GM12878 (cell line): ENCODE results near the gene ADGRD1. TPM values are rescaled to one million over a fixed set of nuclear protein-coding genes. Genes with fewer than 3 reads are reported as not detected.

Experiments
- ATAC-seq: fragments of 200-7000 bp; cut with Tn5 transposase; 3 replicates; pipeline ENCODE4 v1.9.1; 2020; ENCODE audit warnings: mild to moderate bottlenecking, moderate library complexity
- BruUV-seq: library from RNA; stranded (reverse); fragments of 400-500 nt; replicated peaks from 2 replicates; lab custom pipeline; 2021; lab: Mats Ljungman, UMichigan
- CTCF ChIA-PET: fragments of 300-600 bp; sonication (Branson Sonifier 250); formaldehyde crosslinking; extraction: SDS; loops from one replicate; lab custom pipeline; 2021; ENCODE audit warnings: inconsistent platforms; lab: Yijun Ruan, JAX
- POLR2A ChIA-PET: fragments of 350-600 bp; formaldehyde crosslinking; extraction: SDS; loops from one replicate; lab custom pipeline; 2021; ENCODE audit warnings: inconsistent platforms; lab: Charles Lee
- RAD21 ChIA-PET: fragments of 300-600 bp; sonication (Branson Sonifier 250); formaldehyde crosslinking; loops from one replicate; lab custom pipeline; 2023; ENCODE audit warnings: antibody characterized with exemption; ENCODE audit not compliant: unreplicated experiment; lab: Charles Lee
- SMC1A ChIA-PET: fragments of 300-600 bp; sonication (Branson Sonifier 250); formaldehyde crosslinking; loops from one replicate; lab custom pipeline; 2023; ENCODE audit not compliant: unreplicated experiment, uncharacterized antibody; lab: Charles Lee
- DNase-seq: peaks from one replicate; pipeline ENCODE4 v3.0.0-alpha.2; 2011; ENCODE audit warnings: low read depth, low spot score
- FAIRE-seq: peaks from 3 replicates; lab custom pipeline; 2011; peaks lifted over from hg19 to GRCh38; lab: Jason Lieb, UNC
- H2AFZ ChIP-seq: 2 replicates; pipeline ENCODE4 v1.6.0; 2011; ENCODE audit warnings: low read depth, low read length, control low read depth; ENCODE audit not compliant: control insufficient read depth
- H3K27ac ChIP-seq: 2 replicates; pipeline ENCODE4 v1.5.1; 2011; ENCODE audit warnings: control low read depth; ENCODE audit not compliant: control insufficient read depth, insufficient read depth
- H3K27me3 ChIP-seq, 2 experiments: replicated peaks in 1 of 2; 2 replicates each; pipeline versions ENCODE4 v1.6.0 to v1.6.1; 2011; ENCODE audit warnings: low read length in 1 of 2; ENCODE audit not compliant: control insufficient read depth in 2 of 2, insufficient read depth in 2 of 2
- H3K36me3 ChIP-seq, 2 experiments: 2 replicates each; pipeline ENCODE4 v1.5.1; 2011; ENCODE audit warnings: low read length in 1 of 2; ENCODE audit not compliant: control insufficient read depth in 2 of 2, insufficient read depth in 2 of 2
- H3K4me1 ChIP-seq: 2 replicates; pipeline ENCODE4 v1.6.1; 2011; ENCODE audit warnings: mild to moderate bottlenecking, low read length, moderate library complexity, mixed read lengths; ENCODE audit not compliant: control insufficient read depth, insufficient read depth
- H3K4me2 ChIP-seq: 2 replicates; pipeline ENCODE4 v1.6.0; 2011; ENCODE audit warnings: control low read depth; ENCODE audit not compliant: control insufficient read depth, insufficient read depth
- H3K4me3 ChIP-seq: fragments of 200-600 bp; sonication (generic); 2 replicates; pipeline ENCODE4 v1.5.1; 2016
- H3K79me2 ChIP-seq: 2 replicates; pipeline ENCODE4 v1.6.0; 2011; ENCODE audit warnings: low read length; ENCODE audit not compliant: control insufficient read depth, insufficient read depth
- H3K9ac ChIP-seq: 2 replicates; pipeline ENCODE4 v1.8.0; 2011; ENCODE audit warnings: low read length, control low read depth, mixed read lengths; ENCODE audit not compliant: control insufficient read depth, insufficient read depth
- H3K9me3 ChIP-seq: replicated peaks from 3 replicates; pipeline ENCODE4 v1.5.1; 2011; ENCODE audit warnings: mild to moderate bottlenecking, low read length; ENCODE audit not compliant: control insufficient read depth, insufficient read depth
- H4K20me1 ChIP-seq: 2 replicates; pipeline ENCODE4 v1.6.0; 2011; ENCODE audit not compliant: control insufficient read depth, insufficient read depth
- DPF2 ChIP-seq: fragments of 450-650 bp; IDR thresholded peaks from 2 replicates; pipeline ENCODE4 v1.6.1; 2017; ENCODE audit warnings: mild to moderate bottlenecking
- EED ChIP-seq: sonication (generic); IDR thresholded peaks from 2 replicates; pipeline ENCODE4 v1.6.1; 2016; ENCODE audit warnings: antibody characterized with exemption, low read depth
- EP300 ChIP-seq, 2 experiments: fragments of 150-350 bp in 1 of 2; IDR thresholded peaks; 2 replicates each; pipeline ENCODE4 v1.6.1; 2011 to 2012; ENCODE audit warnings: low read depth in 2 of 2, low read length in 2 of 2, borderline replicate concordance in 1 of 2, improper control_type of control experiment in 1 of 2, inconsistent platforms in 1 of 2; ENCODE audit not compliant: control insufficient read depth in 1 of 2
- GABPA ChIP-seq: IDR thresholded peaks from 2 replicates; pipeline ENCODE4 v1.6.1; 2014; ENCODE audit warnings: antibody characterized with exemption, low read depth, mild to moderate bottlenecking, inconsistent platforms
- IKZF1 ChIP-seq: fragments of 450-650 bp; conservative IDR thresholded peaks from 2 replicates; pipeline ENCODE4 v1.6.1; 2017; ENCODE audit warnings: antibody characterized with exemption, mild to moderate bottlenecking
- JUND ChIP-seq: IDR thresholded peaks from 2 replicates; pipeline ENCODE4 v1.6.1; 2012; ENCODE audit warnings: low read depth, mild to moderate bottlenecking, low read length, improper control_type of control experiment, moderate library complexity
- MAX ChIP-seq: IDR thresholded peaks from 2 replicates; pipeline ENCODE4 v1.6.1; 2012; ENCODE audit warnings: low read depth, low read length, improper control_type of control experiment
- MYB ChIP-seq: fragments of 150-350 bp; IDR thresholded peaks from 2 replicates; pipeline ENCODE4 v1.6.1; 2014; ENCODE audit warnings: mild to moderate bottlenecking, low read depth, low read length, borderline replicate concordance
- NBN ChIP-seq: fragments of 450-650 bp; IDR thresholded peaks from 2 replicates; pipeline ENCODE4 v1.6.1; 2016
- RFX5 ChIP-seq: IDR thresholded peaks from 2 replicates; pipeline ENCODE4 v1.6.1; 2011; ENCODE audit warnings: low read depth, low read length, improper control_type of control experiment
- RUNX3 ChIP-seq: IDR thresholded peaks from 2 replicates; pipeline ENCODE4 v1.6.1; 2012; ENCODE audit warnings: low read length, inconsistent platforms
- TCF12 ChIP-seq: IDR thresholded peaks from 2 replicates; pipeline ENCODE4 v1.6.1; 2011; ENCODE audit warnings: low read depth, mild to moderate bottlenecking, low read length
- WGBS: methylation state at CpG from one replicate; pipeline ENCODE4 v1.1.6; 2016; ENCODE audit warnings: low lambda C conversion rate; ENCODE audit not compliant: insufficient replicate concordance, insufficient coverage; ENCODE audit errors: missing lambda C conversion rate; 5-methylcytosine and 5-hydroxymethylcytosine counted together
- in situ Hi-C: fragments of 300-500 bp; cut with MboI; formaldehyde crosslinking; loops from 9 replicates; pipeline ENCODE4 v1.14.3; 2018; ENCODE audit warnings: mixed read lengths
- intact Hi-C: fragments of 100-400 bp; cut with micrococcal nuclease; formaldehyde crosslinking; loops from one replicate; pipeline ENCODE4 v1.14.2; 2022; ENCODE audit not compliant: unreplicated experiment
- polyA plus RNA-seq, 11 experiments: library from polyadenylated mRNA; depleted of rRNA in 4 of 11; unstranded in 6 of 11; stranded (reverse) in 5 of 11; fragments of >200 nt; fragmentation: Nextera tagmentation in 4 of 11; fragmentation: Illumina TruSeq in 1 of 11; extraction: Ambion mirVana in 4 of 11; extraction: Trizol in 1 of 11; gene quantifications; 1 replicate in 1 of 11; 2 replicates in 10 of 11; pipeline versions ENCODE4 v1.2.1 to v1.2.3, GENCODE V29; 2011 to 2016; ENCODE audit warnings: inconsistent platforms in 2 of 11, missing spikeins in 2 of 11, low read depth in 1 of 11
- total RNA-seq, 4 experiments: library from RNA; depleted of rRNA in 3 of 4; stranded (reverse); fragments of >200 nt in 3 of 4; fragmentation: Illumina TruSeq in 1 of 4; extraction: Trizol in 1 of 4; gene quantifications; 2 replicates each; pipeline versions ENCODE4 v1.2.1 to v1.2.3, GENCODE V29; 2013 to 2021
- TF ChIP-seq, protein P1 (sequence below): IDR thresholded peaks from 2 replicates; pipeline ENCODE4 v1.6.1; 2011; ENCODE audit warnings: borderline replicate concordance, low read depth, mild to moderate bottlenecking, moderate library complexity, low read length; ENCODE audit not compliant: insufficient read depth, poor library complexity, severe bottlenecking

Gene ADGRD1
- total and polyA plus RNA-seq, 10 of the 15 experiments (the other 5 are each of a cell fraction or from before 2014, with no cell fraction given), result 0.15 to 12.7 (median 1.2) TPM

- Histone ChIP-seq H2AFZ (no peak overlapping the region), H3K27ac (no peak overlapping the region), H3K79me2 (no peaks in the 10 kb centered on the region), H3K9me3 (peaks cover 4% of the 10 kb centered on the region; the same call in 1 of the 3 replicates), H3K4me1 (no peaks in the 10 kb centered on the region; the same call in 1 of the 2 replicates), H3K4me3 (no peak overlapping the region), H3K9ac (no peak overlapping the region), H3K27me3 (no peaks in the 10 kb centered on the region), H3K36me3 (no peaks in the 10 kb centered on the region), H4K20me1 (no peaks in the 10 kb centered on the region; the same call in 1 of the 2 replicates), H3K4me2 (no peak overlapping the region)
- RAD21 ChIA-PET, result no interaction called here
- CTCF ChIA-PET, result no interaction called here
- WGBS, result 55% methylated on average over 3 of the region's 3 CpGs
- ATAC-seq (no peak), DNase-seq (no peak), FAIRE-seq (no peak)
- no peak for TF ChIP-seq JUND
- intact Hi-C loops (no loop called here), in situ Hi-C loops (no loop called here)
- SMC1A ChIA-PET, result interaction anchor here (1.4 kb wide), 1 partner anchor 10 kb away, joined by 3 read pairs; no protein-coding TSS in a partner anchor
- POLR2A ChIA-PET, result no interaction called here
- no TSS peak for BruUV-seq
Measured at GRCh38 chr12:131072451-131073230, 118.9 kb downstream of the ADGRD1 start.

DNA sequence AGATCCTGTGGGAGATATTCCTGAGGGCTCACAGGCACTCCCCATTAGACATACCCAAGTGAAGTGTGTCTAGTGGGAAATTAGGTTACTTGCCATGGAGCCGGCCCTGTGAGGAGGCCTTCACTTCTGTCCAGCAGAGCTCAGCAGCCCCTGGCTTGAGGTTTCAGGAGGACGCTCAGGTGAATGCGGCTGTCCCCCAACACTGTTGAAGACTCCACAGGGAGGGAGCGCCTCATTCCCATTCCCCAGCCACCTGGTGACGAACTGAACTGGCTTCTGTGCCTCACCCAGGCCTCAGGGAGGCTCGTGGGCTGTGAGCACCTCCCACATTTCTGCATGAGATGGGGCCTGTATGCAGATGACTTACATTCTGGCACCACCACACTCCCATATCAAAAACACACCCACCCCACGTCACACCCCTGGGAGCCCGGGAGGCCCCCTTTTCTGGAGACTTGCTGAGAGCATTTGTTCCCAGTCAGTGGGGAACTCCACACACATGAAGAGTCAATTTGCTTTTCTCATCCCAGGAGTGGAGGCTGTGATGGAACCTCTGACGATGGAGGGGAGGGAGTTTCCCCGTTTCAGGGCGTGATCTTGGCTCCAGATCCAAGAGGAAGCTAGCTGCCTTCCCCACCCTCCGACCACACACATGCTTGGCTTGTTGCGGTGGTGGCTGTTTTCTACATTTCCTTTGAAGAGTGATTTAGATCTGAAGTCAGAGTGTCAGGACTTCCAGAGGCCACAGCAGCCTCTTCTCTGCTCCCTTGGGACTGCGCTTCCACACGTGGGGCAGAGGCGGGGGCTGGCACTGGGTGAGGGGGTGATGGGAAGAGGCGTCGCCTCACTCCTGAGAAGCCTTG, 120.7 kb downstream of the ADGRD1 start:
- in situ Hi-C loops, result no loop called here
- Histone ChIP-seq H3K9me3 (peaks cover 4% of the 10 kb centered on the region; the same call in 1 of the 3 replicates), H3K9ac (no peak overlapping the region), H3K4me3 (no peak overlapping the region), H3K79me2 (no peaks in the 10 kb centered on the region), H3K4me1 (no peaks in the 10 kb centered on the region; the same call in 1 of the 2 replicates), H3K36me3 (no peaks in the 10 kb centered on the region), H3K4me2 (no peak overlapping the region), H4K20me1 (no peaks in the 10 kb centered on the region; the same call in 1 of the 2 replicates), H2AFZ (peak overlapping the region; percentile 15; the same call in 1 of the 2 replicates), H3K27ac (no peak overlapping the region), H3K27me3 (no peaks in the 10 kb centered on the region)
- FAIRE-seq, result no peak
- ChIA-PET SMC1A (interaction anchor here (1.2 to 1.4 kb wide), 2 partner anchors 11 to 23 kb away, joined by 3 read pairs; no protein-coding TSS in a partner anchor), RAD21 (no interaction called here), POLR2A (no interaction called here), CTCF (interaction anchor here (0.7 kb wide), 1 partner anchor 29 kb away, joined by 3 read pairs; no protein-coding TSS in a partner anchor)
- peak; percentile 68 for ATAC-seq
- no TSS peak for BruUV-seq
- DNase-seq, result no peak
- intact Hi-C loops, result no loop called here
- 39% methylated on average over 18 of the region's 18 CpGs for WGBS
- TF ChIP-seq RFX5 (no peak), RUNX3 (peak; percentile 44), DPF2 (no peak), MYB (no peak), TCF12 (no peak), GABPA (no peak), NBN (no peak), IKZF1 (peak; percentile 74), MAX (no peak), EED (0 out of 2 replicates have a peak, but pooled peaks have one; percentile 23), EP300 (IDR thresholded peaks at IDR 0.05; ENCODE audit: borderline replicate concordance in 1 of 2, control insufficient read depth in 1 of 2, low read depth in 2 of 2, low read length in 2 of 2) (no peak)
- TF ChIP-seq, protein P1, sequence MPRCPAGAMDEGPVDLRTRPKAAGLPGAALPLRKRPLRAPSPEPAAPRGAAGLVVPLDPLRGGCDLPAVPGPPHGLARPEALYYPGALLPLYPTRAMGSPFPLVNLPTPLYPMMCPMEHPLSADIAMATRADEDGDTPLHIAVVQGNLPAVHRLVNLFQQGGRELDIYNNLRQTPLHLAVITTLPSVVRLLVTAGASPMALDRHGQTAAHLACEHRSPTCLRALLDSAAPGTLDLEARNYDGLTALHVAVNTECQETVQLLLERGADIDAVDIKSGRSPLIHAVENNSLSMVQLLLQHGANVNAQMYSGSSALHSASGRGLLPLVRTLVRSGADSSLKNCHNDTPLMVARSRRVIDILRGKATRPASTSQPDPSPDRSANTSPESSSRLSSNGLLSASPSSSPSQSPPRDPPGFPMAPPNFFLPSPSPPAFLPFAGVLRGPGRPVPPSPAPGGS, result no peak
